Mesothelial cell of epicardium (in vitro differentiated cells): Measurements from ENCODE around the gene LYVE1. TPM values are rescaled to one million over a fixed set of nuclear protein-coding genes. Genes with fewer than 3 reads are reported as not detected.

Experiments
- DNase-seq, 2 experiments: peaks; one replicate each; pipeline ENCODE4 v3.0.0; 2021; ENCODE audit warnings: low spot score in 2 of 2; ENCODE audit not compliant: unreplicated experiment in 2 of 2
- H3K27ac Mint-ChIP-seq: 2 replicates; pipeline ENCODE4 v1.8.0; 2021; ENCODE audit warnings: mixed read lengths
- H3K27me3 Mint-ChIP-seq: 2 replicates; pipeline ENCODE4 v1.8.0; 2021; ENCODE audit warnings: low read depth, mixed read lengths
- H3K36me3 Mint-ChIP-seq: 2 replicates; pipeline ENCODE4 v1.8.0; 2021; ENCODE audit warnings: mixed read lengths
- H3K4me1 Mint-ChIP-seq: 2 replicates; pipeline ENCODE4 v1.8.0; 2021; ENCODE audit warnings: mixed read lengths
- H3K4me3 Mint-ChIP-seq: 2 replicates; pipeline ENCODE4 v1.8.0; 2021; ENCODE audit warnings: mild to moderate bottlenecking, moderate library complexity, mixed read lengths
- H3K9me3 Mint-ChIP-seq: 2 replicates; pipeline ENCODE4 v1.8.0; 2021; ENCODE audit warnings: mixed read lengths
- CTCF ChIP-seq: fragments of 200-600 bp; sonication (generic); IDR thresholded peaks from one replicate; pipeline ENCODE4 v1.5.0; 2021; ENCODE audit warnings: antibody characterized with exemption; ENCODE audit not compliant: unreplicated experiment
- total RNA-seq: library from RNA; stranded (reverse); gene quantifications from 3 replicates; pipeline ENCODE4 v1.2.1, GENCODE V29; 2021

LYVE1 gene
- total RNA-seq, 1 donor from 2014 or later = 0.13 TPM

GRCh38 chr11:10575346-10576034, 7.0 kb upstream of the LYVE1 start:
- H3K4me3 Mint-ChIP-seq = no peak overlapping the region
- no peak for TF ChIP-seq CTCF

DNA sequence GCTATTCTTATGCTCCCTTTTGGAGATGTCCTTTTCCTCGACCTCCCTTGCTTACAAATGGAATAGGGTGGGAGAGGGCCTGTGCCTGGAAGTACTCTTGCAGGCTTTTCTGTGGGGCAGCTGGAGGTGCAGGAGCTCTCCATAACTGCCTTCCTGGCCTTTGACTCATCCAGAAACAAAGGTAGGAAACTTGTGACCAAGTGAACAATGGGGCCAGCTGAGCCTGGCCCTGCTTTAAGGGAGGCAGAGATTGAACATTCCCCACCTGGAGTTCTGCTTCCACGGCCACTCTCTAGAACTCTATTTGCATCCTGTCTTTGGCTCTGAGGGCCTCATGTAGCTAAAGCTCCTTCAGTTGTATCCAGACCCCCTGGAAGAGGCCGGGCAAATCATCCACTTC, 5.1 kb upstream of the LYVE1 start:
- Mint-ChIP-seq H3K4me3 (no peak overlapping the region), H3K9me3 (no peaks in the 10 kb centered on the region), H3K4me1 (no peaks in the 10 kb centered on the region), H3K27ac (no peak overlapping the region), H3K27me3 (no peaks in the 10 kb centered on the region), H3K36me3 (no peaks in the 10 kb centered on the region)
- DNase-seq = no peak
- TF ChIP-seq CTCF = no peak

More at GRCh38 chr11:10575346-10576034, 7.0 kb upstream of the LYVE1 start:
- Mint-ChIP-seq H3K27me3 (no peaks in the 10 kb centered on the region), H3K4me1 (no peaks in the 10 kb centered on the region), H3K27ac (no peak overlapping the region), H3K36me3 (peaks cover 3% of the 10 kb centered on the region), H3K9me3 (no peaks in the 10 kb centered on the region)
- DNase-seq = no peak

GRCh38 chr11:10573028-10573427, 4.6 kb upstream of the LYVE1 start:
- no peaks in the 10 kb centered on the region for H3K27me3 Mint-ChIP-seq
- no peaks in the 10 kb centered on the region for H3K36me3 Mint-ChIP-seq
- no peak for DNase-seq
- H3K4me1 Mint-ChIP-seq = no peaks in the 10 kb centered on the region
- no peaks in the 10 kb centered on the region for H3K9me3 Mint-ChIP-seq
- H3K27ac Mint-ChIP-seq = no peak overlapping the region
- no peak overlapping the region for H3K4me3 Mint-ChIP-seq
- no peak for TF ChIP-seq CTCF

DNA sequence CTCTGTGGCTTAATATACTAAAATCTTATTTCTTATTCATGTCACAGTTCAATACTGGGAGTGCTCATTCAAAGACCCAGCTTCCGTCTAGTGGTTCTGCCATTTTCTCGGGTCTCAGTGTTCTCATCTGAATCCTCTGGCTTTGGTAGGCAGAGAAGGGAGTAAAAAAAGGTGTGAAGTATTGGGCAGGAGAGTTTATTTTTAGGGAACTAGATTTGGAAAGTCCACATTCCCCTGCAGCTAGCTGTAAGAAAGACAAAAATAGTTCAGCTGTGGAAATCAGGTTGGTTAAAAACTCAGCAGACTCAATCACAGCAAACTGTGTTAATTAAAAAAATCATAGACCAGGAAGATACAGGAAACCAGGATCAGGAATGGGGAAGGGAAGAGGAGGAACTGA, 4.1 kb upstream of the LYVE1 start:
- no peak for DNase-seq
- H3K27me3 Mint-ChIP-seq = no peaks in the 10 kb centered on the region
- no peaks in the 10 kb centered on the region for H3K36me3 Mint-ChIP-seq
- no peak for TF ChIP-seq CTCF
- no peaks in the 10 kb centered on the region for H3K4me1 Mint-ChIP-seq
- H3K27ac Mint-ChIP-seq = no peak overlapping the region
- no peak overlapping the region for H3K4me3 Mint-ChIP-seq
- H3K9me3 Mint-ChIP-seq = no peaks in the 10 kb centered on the region

DNA sequence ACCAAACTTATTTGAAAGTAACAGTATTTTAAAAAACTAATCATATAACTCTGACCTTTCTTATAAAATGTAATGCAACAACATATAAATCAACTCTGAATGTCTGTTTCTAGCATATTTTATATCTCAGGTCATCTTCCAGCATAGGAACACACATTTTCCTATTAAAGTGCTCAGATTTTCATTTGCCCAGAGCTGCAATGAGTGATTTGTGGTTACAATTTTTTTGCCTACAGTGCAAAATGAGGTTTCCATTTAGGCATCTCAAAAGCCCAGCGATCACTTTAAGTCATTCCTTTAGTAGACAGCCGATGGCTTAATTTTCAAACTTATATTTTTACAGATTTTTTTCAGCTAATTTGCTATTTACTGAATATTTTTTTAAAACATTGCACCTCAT, 1.0 kb downstream of the LYVE1 start:
- H3K27me3 Mint-ChIP-seq = no peaks in the 10 kb centered on the region
- no peak for DNase-seq
- no peaks in the 10 kb centered on the region for H3K4me1 Mint-ChIP-seq
- no peaks in the 10 kb centered on the region for H3K9me3 Mint-ChIP-seq
- no peaks in the 10 kb centered on the region for H3K36me3 Mint-ChIP-seq
- H3K27ac Mint-ChIP-seq = no peak overlapping the region
- no peak overlapping the region for H3K4me3 Mint-ChIP-seq
- TF ChIP-seq CTCF = no peak
